HG03354 (cell line): ENCODE measurements around the gene CCDC59.
"Not testable (repeated sequence)": the region's sequence is repeated elsewhere in the genome, so short reads cannot be mapped to it uniquely, and the experiment has no call there.

Source experiments
- ATAC-seq: cut with Tn5 transposase; IDR thresholded peaks from one replicate; pipeline ENCODE4 v1.9.1; 2021; ENCODE audit warnings: mild to moderate bottlenecking; ENCODE audit not compliant: unreplicated experiment, poor library complexity, severe bottlenecking

The CCDC59 gene, protein sequence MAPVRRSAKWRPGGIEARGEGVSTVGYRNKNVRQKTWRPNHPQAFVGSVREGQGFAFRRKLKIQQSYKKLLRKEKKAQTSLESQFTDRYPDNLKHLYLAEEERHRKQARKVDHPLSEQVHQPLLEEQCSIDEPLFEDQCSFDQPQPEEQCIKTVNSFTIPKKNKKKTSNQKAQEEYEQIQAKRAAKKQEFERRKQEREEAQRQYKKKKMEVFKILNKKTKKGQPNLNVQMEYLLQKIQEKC

DNA sequence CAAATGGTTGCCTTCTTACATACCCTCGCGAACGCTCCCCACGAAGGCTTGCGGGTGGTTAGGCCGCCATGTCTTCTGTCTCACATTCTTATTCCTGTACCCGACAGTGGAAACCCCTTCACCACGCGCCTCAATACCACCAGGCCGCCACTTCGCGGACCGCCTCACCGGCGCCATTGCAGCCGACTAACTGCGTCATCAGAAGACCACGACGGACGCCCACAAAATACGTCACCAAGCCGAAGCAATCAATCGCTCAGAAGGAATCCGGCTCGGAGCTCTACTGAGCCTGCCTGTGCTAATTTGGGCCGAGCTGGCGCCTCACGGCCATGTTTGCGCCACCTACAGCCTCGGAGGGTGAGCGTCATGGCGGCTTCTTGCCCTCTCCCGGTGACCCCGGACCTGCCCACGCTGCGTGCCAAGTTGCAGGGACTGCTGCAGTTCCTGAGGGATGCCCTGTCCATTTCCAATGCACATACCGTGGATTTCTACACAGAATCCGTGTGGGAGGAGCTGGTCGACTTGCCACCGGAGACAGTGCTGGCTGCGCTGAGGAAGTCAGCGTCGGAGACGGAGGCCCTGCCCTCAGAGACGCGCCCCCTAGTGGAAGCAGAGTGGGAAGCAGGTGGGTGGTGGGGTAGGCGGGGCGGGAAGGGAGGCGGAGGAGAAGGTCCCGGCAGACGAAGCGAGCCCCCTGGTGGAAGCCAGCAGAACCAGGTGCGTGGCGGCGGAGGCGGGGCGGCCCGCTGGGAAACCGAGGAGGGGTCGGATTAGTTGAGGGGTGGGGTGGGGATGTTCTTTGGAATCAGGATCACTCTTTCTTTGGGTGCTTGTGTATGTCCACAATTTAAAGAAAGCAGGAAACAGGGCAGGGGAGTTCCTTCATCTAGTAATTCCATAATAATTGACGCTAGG, at the start of gene CCDC59, which contains the start of gene METTL25:
Gene CCDC59 (minus strand): TSS at position 188 of the 915 bp plus-strand sequence. CDS start 11 bp downstream, at position 177.
Gene METTL25 (plus strand): TSS at position 330 of the 915 bp plus-strand sequence. CDS start 37 bp downstream, at position 367.
- ATAC-seq = peak; percentile 92

DNA sequence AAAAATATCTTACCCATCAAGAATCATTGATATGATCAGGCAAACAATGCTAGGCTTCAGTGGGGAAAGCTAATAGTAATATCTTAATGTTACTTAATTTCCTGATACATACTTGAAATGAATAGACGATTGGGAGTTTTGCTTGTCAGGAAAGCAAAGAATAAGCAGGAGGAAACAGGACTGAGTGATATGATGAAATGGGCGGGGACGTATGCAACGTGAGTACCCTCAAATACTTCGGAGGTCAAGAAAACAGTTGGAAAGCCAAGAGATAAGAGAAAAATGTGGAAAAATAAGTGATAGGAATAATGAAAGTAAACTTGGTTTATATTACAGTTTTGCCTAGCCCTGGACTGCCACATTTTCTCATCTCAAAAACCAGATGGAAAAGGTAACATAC, 49.3 kb upstream of the CCDC59 start:
- no peak for ATAC-seq

DNA sequence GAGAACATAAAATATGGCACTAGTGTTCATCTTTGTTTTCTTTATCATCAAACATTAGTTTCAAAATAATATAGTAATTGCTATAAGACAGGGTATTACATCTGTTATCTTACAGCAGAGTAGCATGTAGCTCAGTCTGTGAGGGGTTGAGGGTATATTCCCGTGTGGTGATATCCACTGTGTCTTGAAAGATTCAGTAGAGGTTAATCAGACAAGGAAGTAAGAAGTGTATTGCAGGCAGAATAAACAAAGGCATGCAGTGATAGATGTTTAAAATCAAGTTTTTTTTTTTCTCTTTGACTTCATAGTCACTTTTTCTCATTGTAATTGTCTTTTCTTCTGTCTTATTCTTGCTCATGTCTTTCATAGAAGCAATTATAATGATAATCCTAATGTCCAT, 48.5 kb upstream of the CCDC59 start:
- ATAC-seq = no peak

DNA sequence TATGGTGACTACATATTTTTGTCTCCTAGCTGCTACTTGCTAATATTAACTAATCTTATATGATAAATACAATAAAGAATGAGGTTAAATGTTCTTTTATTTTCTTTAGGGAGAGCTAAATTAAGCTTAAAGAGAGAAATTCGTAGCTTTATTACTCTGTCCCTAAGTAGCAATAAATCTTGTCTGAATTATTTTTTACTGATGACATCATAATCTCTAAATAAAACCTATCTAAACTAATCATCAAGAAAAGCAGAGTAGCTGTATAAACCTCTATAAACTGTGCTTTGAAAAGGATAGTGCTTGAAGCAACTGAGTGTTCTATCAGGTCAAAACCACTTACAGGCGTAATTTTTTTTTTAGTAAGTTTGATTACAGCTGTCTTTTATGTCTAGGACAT, 42.6 kb upstream of the CCDC59 start:
- no peak for ATAC-seq

GRCh38 chr12:82398879-82399278, 40.7 kb upstream of the CCDC59 start:
- no peak for ATAC-seq

GRCh38 chr12:82383930-82384552, 25.9 kb upstream of the CCDC59 start:
- no peak for ATAC-seq

DNA sequence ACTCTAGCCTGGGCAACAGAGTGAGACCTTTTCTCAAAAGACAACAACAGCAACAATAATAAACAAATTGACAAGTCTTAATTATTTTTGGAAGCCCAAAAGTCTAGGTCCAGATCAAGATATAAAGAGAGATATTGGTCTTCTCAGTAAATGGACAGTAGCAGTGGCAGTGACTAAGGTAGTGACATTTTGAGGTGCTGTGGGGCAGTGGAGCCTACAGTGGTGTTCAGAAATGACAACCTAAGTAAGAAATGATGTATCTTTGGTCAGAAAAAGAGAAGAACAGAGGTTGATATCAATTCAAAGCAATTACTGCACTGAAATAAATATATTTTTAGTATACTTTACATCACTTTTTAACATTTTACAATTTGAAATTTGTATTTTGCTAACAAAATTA, 20.8 kb upstream of the CCDC59 start:
- ATAC-seq = peak; percentile 58

DNA sequence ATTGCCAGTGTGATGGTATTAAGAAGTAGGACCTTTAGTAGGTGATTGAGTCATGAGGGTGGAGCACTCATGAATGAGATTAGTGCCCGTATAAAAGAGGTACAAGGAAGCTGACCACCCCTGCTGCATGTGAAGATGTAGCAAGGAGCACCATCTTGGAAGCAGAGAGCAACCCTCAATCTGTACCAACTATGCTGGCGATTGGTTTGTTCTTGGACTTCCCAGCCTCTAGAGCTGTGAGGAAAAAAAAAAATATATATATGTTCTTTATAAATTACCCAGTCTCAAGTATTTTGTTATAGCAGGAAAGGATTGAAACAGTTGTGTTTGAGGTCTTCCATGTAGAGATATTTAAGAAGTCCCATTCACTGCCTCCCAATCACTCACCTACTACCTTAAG, 17.0 kb upstream of the CCDC59 start:
- ATAC-seq = no peak

GRCh38 chr12:82366197-82366596, 8.0 kb upstream of the CCDC59 start:
- peak; percentile 64 for ATAC-seq

DNA sequence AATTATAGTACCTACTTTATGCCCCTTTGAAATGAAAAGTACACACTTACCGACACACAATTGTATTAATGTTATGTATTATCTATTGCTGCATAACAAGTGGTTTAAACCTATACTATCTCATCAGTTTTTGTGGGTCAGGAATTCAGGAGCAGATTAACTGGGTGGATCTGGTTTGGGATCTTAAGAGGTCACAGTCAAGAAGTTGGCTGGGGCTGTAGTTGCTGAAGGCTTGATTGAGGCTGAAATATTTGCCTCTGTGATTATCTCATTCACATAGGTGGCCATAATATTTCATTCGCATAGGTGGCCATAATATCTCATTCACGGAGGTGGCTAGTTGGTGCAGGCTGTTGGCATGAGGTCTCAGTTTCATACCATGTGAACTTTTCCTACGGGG, 5.8 kb upstream of the CCDC59 start:
- no peak for ATAC-seq

- no peak for ATAC-seq
These were observed 3.3 kb upstream of the CCDC59 start for GRCh38 chr12:82361461-82361915.

- ATAC-seq = not testable (repeated sequence)
These were observed 2.6 kb upstream of the CCDC59 start for GRCh38 chr12:82360834-82361233.

DNA sequence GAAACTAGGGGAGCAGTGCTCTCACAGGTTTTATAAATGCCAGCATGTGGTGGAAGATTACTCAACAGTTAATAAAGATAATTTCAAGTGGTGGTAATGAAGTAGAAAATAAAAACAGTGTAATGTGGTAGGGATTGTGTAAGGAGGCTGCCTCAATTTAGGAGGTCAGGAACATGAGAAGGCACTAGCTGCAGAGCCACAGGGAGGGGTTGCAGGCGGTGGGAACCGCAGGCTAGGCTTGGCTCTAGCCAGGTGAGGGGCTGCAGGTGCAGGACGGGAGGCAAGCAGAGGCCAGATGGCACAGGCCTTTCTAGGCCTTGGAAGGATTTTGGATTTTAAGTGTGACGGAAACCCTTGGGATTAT, 910 bp upstream of the CCDC59 start:
- peak; percentile 16 for ATAC-seq

DNA sequence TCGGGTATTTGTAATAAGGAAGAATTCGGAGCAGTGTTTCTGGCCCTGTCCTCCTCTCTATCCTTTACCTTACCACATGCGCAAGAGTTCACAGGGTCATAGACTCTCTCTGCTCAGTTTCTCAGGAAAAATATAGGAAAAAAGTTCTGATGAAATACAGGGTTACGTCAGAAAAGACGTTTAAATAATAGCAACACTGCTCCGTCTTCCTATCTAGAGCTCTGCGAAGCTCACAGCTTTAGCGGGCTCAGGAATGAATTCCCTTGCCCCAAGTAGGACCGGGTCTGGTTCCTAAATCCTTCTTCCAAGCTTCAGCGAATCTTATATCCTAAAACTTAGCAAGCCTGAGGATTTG, 365 bp downstream of the CCDC59 start:
- no peak for ATAC-seq

DNA sequence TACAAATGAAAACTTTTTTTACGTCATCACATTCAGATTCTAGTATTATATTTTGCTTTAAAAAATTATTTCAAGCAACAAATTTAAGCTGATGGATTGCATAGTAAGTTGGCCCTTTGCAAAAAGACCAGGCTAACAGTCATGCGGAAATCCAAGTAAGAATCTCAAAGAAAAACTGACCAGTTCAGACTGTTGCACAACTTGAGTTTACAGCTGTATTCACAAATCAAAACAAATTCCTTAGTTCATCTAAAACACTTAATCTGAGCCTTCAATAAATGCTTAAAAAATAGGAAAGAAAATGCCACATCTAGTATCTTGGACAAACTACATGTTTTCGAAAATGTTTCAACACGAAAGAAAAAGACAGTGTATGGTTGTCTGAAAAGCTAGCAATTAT, 847 bp downstream of the CCDC59 start:
- no peak for ATAC-seq

GRCh38 chr12:82351390-82351789, 6.8 kb downstream of the CCDC59 start:
- ATAC-seq = no peak

DNA sequence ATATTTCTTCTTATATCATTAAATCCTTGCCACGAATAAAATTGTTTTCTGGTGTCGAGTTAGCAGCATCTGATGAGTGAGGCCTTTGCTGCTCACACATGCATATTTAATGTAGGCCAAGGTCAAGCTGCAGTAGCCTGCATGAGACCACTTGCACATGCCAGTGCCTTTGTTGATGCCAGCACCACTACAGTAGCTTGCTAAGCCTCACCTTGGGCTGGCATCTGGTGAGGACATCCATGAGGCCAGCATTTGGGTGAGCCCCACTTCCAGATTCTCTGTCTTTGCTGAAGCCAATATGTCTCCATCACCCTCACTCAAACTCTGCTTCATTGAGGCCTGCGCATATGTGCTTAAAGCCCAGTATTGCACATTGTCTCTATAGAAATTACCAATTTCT, 8.0 kb downstream of the CCDC59 start:
- ATAC-seq = no peak

GRCh38 chr12:82329508-82329907, 28.7 kb downstream of the CCDC59 start:
- no peak for ATAC-seq

- no peak for ATAC-seq
These were observed 30.3 kb downstream of the CCDC59 start for GRCh38 chr12:82327861-82328260.

- ATAC-seq = peak; percentile 78
These were observed 31.2 kb downstream of the CCDC59 start for GRCh38 chr12:82326905-82327503.
